AG04449 (cell line): ENCODE data around the gene SV2C.

Experiments
- CTCF ChIA-PET: fragments of 350-600 bp; formaldehyde crosslinking; extraction: SDS; loops from one replicate; lab custom pipeline; 2021; ENCODE audit warnings: antibody characterized with exemption; lab: Yijun Ruan, JAX
- POLR2A ChIA-PET: fragments of 400-600, 350-600 bp; formaldehyde crosslinking; extraction: SDS; loops from one replicate; lab custom pipeline; 2020; ENCODE audit warnings: antibody characterized with exemption, inconsistent platforms; lab: Yijun Ruan, JAX
- DNase-seq: peaks from one replicate; pipeline ENCODE4 v3.0.0-alpha.2; 2010; ENCODE audit warnings: low read depth, low spot score
- H3K4me3 ChIP-seq: 2 replicates; pipeline ENCODE4 v1.5.1; 2011; ENCODE audit warnings: low read depth, mild to moderate bottlenecking, control low read depth, low read length
- CTCF ChIP-seq: IDR thresholded peaks from one replicate; pipeline ENCODE4 v1.5.1; 2011; ENCODE audit warnings: mild to moderate bottlenecking, moderate library complexity, low read length, control low read depth, inconsistent platforms; ENCODE audit not compliant: insufficient read depth; ENCODE audit errors: missing control alignments

Gene SV2C

GRCh38 chr5:76378355-76378754 is 295.2 kb downstream of the SV2C start:
- ChIA-PET POLR2A (no interaction called here), CTCF (no interaction called here)
- TF ChIP-seq CTCF, result no peak

GRCh38 chr5:76379316-76379715 is 296.1 kb downstream of the SV2C start:
- ChIA-PET POLR2A (no interaction called here), CTCF (no interaction called here)
- no peak for DNase-seq
- H3K4me3 ChIP-seq, result no peak overlapping the region
- no peak for TF ChIP-seq CTCF

More at GRCh38 chr5:76378355-76378754, 295.2 kb downstream of the SV2C start:
- DNase-seq, result no peak
- no peak overlapping the region for H3K4me3 ChIP-seq

GRCh38 chr5:76379855-76380254 is 296.7 kb downstream of the SV2C start:
- ChIA-PET POLR2A (no interaction called here), CTCF (no interaction called here)
- H3K4me3 ChIP-seq, result no peak overlapping the region
- TF ChIP-seq CTCF, result no peak
- DNase-seq, result no peak

- TF ChIP-seq CTCF, result no peak
- no peak overlapping the region for H3K4me3 ChIP-seq
- CTCF ChIA-PET, result no interaction called here
- POLR2A ChIA-PET, result no interaction called here
- no peak for DNase-seq
Measured at GRCh38 chr5:76380346-76381066, 297.3 kb downstream of the SV2C start.

- CTCF ChIA-PET, result no interaction called here
- DNase-seq, result no peak
- POLR2A ChIA-PET, result no interaction called here
- H3K4me3 ChIP-seq, result no peak overlapping the region
- TF ChIP-seq CTCF, result no peak
Measured at GRCh38 chr5:76383126-76383832, 300.1 kb downstream of the SV2C start.

- ChIA-PET POLR2A (no interaction called here), CTCF (no interaction called here)
- H3K4me3 ChIP-seq, result no peak overlapping the region
- no peak for TF ChIP-seq CTCF
- DNase-seq, result no peak
Measured at GRCh38 chr5:76384189-76384588, 301.0 kb downstream of the SV2C start.
